NCI-H146 treated with DMSO at 0.1 percent for 48 hours (cell line): ENCODE data around the gene GIMAP5.

Source experiments
- DNase-seq: peaks from one replicate; lab custom pipeline; 2025; ENCODE audit not compliant: unreplicated experiment; lab: John Stamatoyannopoulos, UW

GIMAP5 gene

DNA sequence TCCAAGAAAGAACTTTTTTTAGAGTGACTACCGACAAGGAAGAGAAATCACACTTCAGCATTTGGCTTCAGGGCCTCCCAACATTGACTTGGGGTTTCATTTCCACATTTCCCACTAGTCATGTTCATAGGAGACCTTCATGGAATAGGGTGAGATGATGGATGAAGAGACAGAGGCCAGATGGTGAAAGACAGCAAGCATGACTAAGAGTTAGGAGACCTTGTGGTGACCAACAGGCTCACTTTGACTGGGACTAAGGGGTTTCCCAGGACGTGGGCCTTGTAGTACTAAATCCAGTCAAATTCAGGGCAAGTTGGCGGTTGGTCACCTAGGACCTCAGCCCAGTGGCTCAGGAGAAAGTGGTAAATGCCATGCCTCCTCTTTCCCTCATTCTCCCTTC, 3.0 kb upstream of the GIMAP5 start:
- DNase-seq: no peak

DNA sequence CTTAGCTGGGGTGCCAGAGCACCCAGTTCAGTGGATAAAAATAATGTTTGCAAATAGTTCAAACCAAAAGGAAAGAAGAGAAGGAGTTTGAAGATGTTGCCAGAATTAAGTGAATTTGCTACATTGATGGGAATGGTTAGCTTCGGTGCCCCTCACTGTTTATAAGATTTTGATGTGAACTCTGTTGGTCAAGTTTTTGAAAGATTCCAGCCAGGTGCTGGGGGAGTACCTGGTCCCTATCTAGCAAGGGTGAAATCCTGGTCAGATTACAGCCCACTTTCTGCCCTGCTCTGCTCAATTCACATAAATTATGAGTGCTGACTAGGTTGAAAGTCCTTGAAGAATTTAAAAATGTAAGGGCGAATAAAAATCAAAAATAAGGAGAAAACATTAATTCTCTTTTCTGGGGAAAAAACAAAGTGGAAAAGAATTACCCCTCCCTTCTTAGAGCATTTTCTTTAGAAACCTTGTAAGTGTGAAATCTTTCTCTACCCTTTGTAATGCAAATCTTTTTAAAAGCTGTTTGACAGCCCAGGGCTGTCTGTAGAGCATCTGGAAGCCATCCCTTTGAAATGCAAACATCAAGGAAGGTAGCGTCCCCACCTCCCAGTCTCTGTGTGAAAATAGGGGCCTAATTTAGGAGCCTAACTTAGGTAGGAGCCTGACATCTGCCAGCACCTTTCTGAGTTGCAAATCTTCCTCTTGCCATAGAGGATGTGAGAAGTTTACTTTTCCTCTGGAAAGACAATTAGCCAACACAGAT, 1.4 kb upstream of the GIMAP5 start:
- DNase-seq: no peak

- no peak for DNase-seq
Measured at GRCh38 chr7:150736864-150737263, 354 bp upstream of the GIMAP5 start.

- no peak for DNase-seq
Measured at GRCh38 chr7:150738092-150738491, 874 bp downstream of the GIMAP5 start.

GRCh38 chr7:150738591-150739001, 1.4 kb downstream of the GIMAP5 start:
- no peak for DNase-seq

DNA sequence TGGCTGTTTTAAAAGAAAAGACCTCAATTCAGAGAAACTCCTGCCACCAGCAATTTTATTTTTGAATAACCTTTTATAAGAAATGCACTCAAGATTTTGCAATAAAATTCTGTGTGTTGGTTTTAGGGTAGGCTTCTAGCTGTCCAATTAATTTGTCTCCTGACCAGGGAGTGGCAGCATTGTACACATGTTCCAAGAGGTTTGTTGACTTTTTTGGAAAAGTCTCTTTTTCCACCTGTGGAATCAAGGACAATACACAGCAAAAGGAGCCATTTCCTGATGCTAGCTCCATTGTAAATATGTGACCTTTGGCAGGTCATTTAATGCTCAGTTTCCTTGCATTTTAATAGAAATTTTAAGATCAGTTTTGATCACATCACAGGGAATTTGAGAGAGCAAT, 1.8 kb downstream of the GIMAP5 start:
- no peak for DNase-seq

- no peak for DNase-seq
Measured at GRCh38 chr7:150740053-150740452, 2.8 kb downstream of the GIMAP5 start.

DNA sequence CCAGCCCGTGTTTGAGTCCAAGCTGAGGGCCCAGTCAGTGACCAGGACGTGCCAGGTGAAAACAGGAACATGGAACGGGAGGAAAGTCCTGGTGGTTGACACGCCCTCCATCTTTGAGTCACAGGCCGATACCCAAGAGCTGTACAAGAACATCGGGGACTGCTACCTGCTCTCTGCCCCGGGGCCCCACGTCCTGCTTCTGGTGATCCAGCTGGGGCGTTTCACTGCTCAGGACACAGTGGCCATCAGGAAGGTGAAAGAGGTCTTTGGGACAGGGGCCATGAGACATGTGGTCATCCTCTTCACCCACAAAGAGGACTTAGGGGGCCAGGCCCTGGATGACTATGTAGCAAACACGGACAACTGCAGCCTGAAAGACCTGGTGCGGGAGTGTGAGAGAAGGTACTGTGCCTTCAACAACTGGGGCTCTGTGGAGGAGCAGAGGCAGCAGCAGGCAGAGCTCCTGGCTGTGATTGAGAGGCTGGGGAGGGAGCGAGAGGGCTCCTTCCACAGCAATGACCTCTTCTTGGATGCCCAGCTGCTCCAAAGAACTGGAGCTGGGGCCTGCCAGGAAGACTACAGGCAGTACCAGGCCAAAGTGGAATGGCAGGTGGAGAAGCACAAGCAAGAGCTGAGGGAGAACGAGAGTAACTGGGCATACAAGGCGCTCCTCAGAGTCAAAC, 5.2 kb downstream of the GIMAP5 start:
- no peak for DNase-seq

DNA sequence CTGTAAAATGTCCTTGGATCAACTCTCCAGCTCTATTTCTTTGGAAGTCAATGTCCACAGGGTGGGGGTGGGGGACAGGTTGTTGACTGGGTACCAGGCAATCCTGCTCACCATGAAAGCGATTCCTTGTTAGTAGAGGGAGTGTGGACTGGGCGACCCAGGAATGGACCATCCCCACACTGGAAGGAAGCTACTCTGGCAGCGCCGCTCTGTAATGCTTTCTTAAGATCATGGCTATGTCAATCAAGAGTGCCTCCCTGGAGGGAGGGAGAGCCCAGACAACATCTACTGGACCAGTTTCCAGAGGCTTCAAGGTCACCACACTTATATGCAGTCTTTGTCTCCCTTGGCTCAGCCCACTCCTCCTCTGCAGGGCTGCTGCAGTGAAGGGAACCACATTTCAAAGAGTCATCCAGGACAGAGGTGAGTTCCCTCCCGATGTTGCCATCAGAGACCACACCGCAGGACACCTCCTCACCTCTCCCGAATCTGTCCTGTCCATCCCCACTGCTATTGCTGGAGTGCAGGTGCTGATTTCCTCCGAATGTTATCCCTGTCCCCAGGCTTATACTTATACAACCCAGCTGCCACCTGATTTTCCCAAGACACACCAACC, 6.9 kb downstream of the GIMAP5 start:
- DNase-seq: no peak

DNA sequence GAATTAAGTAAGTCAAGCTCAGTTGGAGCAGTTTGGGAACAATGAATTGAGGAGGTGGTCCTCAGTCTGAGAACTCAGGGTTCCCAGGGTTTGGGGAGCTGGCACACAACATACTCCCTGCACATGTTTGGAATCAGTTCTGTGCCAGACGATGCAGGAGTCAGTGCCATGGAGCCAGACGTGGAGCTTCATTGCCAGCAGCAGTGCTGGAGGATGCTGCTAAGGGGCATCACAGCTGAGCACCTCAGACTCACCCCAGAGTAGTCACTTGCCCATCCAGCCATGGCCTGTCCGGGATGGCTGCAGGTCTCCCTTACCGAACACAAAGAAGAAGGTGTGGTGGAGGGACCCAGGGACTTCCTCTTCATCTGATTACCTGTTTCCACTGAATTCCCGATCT, 7.9 kb downstream of the GIMAP5 start:
- no peak for DNase-seq

GRCh38 chr7:150745876-150746275, 8.7 kb downstream of the GIMAP5 start:
- no peak for DNase-seq

DNA sequence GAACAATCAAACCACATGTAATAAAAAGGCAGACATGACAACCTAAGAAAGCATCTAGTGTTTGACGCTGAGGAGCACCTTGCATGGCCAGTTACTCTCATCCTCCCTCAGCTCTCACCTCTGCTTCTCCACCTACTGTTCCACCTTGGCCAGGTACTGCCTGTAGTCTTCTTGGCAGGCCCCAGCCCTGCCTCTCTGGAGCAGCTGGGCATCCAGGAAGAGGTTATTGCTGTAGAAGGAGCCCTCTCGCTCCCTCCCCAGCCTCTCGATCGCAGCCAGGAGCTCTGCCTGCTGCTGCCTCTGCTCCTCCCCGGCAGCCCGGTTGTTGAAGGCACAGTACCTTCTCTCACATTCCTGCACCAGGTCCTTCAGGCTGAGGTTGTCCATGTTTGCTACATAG, 9.7 kb downstream of the GIMAP5 start:
- DNase-seq: no peak

DNA sequence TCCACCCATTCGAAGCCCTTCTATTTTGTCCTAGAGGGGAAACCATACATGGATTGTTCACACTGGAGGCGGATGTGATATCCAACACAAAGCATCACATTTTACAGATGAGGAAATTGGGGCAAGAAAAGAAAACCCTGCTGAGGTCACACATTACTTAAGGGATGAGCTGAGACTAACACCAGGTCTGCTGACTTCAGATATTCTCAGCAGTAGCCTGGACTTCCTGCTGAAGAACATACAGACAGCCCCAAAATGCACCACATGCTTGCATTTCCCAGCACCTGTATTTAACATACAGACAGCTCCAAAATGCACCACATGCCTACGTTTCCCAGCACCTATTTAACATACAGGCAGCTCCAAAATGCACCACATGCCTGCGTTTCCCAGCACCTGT, 11.2 kb downstream of the GIMAP5 start:
- no peak for DNase-seq

GRCh38 chr7:150751702-150752101, 14.5 kb downstream of the GIMAP5 start:
- DNase-seq: no peak

- DNase-seq: no peak
Measured at GRCh38 chr7:150753239-150753638, 16.0 kb downstream of the GIMAP5 start.

DNA sequence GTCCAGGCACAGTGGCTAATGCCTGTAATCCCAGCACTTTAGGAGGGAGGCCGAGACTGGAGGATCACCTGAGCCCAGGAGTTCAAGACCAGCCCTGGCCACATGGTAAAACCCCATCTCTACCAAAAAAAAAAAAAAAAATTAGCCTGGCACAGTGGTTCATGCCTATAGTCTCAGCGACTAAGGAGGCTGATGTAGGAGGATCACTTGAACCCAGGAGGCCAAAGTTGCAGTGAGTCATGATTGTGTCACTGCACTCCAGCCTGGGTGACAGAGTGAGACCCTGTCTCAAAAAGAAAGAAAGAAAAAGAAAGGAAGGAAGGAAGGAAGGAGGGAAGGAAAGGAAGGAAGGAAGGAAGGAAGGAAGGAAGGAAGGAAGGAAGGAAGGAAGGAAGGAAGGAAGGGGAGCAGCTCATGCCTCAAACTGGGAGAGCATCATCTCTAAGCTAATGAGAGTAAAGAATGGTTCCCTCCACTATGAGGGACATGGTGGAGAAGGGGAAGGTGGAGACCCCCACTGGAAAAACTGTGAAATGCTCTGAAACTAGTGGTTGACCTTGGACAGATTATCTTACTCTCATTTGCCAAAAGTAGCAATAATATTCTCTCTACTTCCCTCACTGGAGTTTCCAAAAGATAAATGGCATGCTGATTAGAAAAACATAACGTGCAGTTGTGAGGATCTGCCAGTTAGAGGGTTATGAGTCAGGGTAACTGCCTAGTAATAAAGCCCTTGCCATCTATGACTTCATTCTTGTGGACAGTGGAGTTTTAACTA, 16.8 kb downstream of the GIMAP5 start:
- peak; percentile 3 for DNase-seq

- no peak for DNase-seq
Measured at GRCh38 chr7:150754951-150755350, 17.7 kb downstream of the GIMAP5 start.

DNA sequence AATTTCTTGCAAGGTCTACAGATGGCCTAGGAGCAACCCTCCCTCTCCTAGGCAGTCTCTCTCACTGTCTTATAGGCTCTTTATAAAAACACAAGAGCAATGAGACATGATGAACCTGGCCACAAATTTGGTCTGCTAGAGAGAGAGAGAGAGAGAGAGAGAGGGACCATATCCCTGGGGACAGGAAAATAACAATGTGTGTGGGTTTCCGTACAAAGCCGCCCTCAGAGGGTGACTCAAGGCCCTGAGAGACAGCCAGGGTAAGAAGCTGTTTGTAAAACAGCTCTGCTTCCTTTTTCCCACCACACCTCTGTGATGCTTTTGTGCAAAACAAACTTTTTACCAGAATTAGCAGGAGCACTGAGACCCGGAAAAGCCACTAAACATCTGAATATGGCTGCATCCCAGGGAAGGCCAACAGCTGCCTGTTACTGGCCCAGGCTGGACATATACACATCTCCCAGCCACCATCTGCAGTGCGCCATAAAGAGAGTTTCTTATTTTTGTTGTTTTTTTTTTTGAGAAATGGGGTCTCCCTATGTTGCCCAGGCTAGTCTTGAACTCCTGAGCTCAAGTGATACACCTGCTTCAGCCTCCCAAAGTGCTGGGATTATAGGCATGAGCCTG, 18.4 kb downstream of the GIMAP5 start:
- DNase-seq: no peak

DNA sequence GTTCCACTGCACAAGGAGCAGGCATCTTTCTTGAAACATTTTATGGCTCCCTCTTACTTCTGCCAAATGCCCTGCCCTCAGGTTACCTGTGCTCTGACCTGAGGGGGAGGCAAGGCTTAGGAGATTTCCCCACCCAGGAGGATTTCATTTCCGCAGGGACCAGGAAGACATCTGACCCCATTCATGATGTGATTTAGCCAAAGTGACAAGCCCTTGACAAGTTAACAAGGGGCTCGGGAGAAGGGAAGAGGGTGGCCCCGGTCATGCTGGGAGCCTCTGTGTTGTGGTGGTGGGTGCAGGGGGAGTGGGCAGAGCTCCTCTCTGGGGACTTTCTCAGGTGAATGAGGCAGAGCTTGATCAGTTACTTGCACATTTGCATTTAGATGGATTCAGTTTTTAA, 18.9 kb downstream of the GIMAP5 start:
- DNase-seq: no peak

- no peak for DNase-seq
Measured at GRCh38 chr7:150756858-150757257, 19.6 kb downstream of the GIMAP5 start.

GRCh38 chr7:150759479-150759878, 22.3 kb downstream of the GIMAP5 start:
- DNase-seq: no peak
